HFF-Myc (cell line): ENCODE results near the gene TP53BP2.

ENCODE experiments used
- DNase-seq: peaks from one replicate; pipeline ENCODE4 v3.0.0-alpha.2; 2011; ENCODE audit warnings: low read depth; ENCODE audit errors: extremely low read depth
- H3K4me3 ChIP-seq: replicated peaks from 2 replicates; pipeline ENCODE4 v1.5.1; 2011; ENCODE audit warnings: low read depth, mild to moderate bottlenecking, control low read depth, low read length
- TF ChIP-seq, protein P1 (sequence below): IDR thresholded peaks from 2 replicates; pipeline ENCODE4 v1.5.1; 2012; ENCODE audit warnings: mild to moderate bottlenecking, low read depth, low read length, control low read depth; ENCODE audit errors: missing control alignments

The TP53BP2 gene

DNA sequence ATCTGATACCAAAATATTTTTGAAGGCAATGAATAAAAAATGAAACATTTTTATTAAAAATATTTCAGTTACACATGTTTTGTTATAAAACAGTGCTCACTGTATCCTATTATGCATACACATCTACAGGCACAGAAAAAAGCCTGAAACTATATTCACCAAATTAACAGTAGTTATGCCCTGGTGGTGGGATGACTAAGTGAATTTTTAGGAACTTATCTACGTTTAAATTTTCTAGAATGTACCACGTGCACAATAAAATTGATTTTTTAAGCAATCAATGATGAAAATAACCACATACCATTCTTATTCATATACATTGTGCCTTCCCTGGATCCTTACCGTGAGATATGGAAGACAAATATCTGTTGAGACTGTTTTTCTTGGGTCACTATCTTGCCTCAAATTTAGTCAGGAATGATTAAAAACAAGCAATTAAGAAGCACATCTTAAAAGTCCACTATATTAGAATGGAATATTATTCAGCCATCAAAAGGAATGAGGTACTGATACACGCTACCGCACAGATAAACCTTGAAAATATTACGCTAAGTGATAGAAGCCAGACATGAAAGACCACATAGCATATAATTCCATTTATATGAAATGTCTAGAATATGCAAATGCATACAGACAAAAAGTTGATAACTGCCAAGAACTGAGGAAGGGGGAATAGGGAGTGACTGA is 17.4 kb downstream of the TP53BP2 start:
- TF ChIP-seq, protein P1, sequence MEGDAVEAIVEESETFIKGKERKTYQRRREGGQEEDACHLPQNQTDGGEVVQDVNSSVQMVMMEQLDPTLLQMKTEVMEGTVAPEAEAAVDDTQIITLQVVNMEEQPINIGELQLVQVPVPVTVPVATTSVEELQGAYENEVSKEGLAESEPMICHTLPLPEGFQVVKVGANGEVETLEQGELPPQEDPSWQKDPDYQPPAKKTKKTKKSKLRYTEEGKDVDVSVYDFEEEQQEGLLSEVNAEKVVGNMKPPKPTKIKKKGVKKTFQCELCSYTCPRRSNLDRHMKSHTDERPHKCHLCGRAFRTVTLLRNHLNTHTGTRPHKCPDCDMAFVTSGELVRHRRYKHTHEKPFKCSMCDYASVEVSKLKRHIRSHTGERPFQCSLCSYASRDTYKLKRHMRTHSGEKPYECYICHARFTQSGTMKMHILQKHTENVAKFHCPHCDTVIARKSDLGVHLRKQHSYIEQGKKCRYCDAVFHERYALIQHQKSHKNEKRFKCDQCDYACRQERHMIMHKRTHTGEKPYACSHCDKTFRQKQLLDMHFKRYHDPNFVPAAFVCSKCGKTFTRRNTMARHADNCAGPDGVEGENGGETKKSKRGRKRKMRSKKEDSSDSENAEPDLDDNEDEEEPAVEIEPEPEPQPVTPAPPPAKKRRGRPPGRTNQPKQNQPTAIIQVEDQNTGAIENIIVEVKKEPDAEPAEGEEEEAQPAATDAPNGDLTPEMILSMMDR: no peak
- no peak for DNase-seq
- H3K4me3 ChIP-seq: no peak overlapping the region

DNA sequence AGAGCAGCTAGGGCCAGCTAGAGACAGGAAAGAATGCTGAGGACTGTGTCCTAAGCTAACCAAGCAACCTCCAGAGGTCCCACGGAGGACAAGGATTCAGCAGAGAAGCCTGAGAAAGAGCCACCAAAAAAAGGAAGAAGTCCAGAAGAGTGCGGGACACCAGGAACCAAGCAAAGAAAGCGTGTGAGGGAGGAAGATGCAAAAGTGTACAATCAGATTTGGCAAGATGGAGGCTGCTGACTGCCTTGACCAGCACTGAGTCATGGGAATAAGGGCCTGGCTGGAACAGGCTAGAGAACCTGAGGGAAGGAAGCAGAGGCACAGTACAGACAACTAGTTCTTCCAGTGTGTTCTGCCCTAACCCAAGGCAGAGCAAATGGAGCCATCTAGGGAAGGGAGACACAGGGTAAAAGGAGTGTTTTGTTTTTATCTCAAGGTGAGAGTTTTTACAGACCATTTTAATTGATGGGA is 18.5 kb downstream of the TP53BP2 start:
- TF ChIP-seq, protein P1: no peak
- no peak for DNase-seq
- H3K4me3 ChIP-seq: no peak overlapping the region

- DNase-seq: no peak
- H3K4me3 ChIP-seq: no peak overlapping the region
- TF ChIP-seq, protein P1: no peak
Observed at GRCh38 chr1:223825767-223826748, 19.7 kb downstream of the TP53BP2 start.

DNA sequence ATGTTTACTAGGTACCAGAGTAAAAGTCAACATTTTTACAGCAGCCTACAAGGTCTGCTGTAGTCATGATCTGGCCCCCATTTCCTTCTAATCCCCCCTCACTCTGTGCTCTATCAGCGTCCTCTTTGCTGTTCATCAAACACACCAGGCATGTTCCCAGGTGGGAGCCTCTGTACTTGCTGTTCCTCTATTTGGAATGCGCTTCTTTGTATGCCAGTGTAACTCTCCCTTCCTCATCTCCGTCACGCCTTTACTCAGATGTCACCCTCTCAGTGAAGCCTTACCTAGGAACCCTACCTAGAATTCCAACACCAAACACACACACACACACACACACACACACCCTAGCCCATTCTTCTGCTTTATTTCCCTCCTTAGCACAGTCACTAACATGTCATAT is 21.0 kb downstream of the TP53BP2 start:
- no peak overlapping the region for H3K4me3 ChIP-seq
- DNase-seq: no peak
- TF ChIP-seq, protein P1: no peak

GRCh38 chr1:223824287-223824686 is 21.5 kb downstream of the TP53BP2 start:
- H3K4me3 ChIP-seq: no peak overlapping the region
- DNase-seq: no peak
- TF ChIP-seq, protein P1: no peak

DNA sequence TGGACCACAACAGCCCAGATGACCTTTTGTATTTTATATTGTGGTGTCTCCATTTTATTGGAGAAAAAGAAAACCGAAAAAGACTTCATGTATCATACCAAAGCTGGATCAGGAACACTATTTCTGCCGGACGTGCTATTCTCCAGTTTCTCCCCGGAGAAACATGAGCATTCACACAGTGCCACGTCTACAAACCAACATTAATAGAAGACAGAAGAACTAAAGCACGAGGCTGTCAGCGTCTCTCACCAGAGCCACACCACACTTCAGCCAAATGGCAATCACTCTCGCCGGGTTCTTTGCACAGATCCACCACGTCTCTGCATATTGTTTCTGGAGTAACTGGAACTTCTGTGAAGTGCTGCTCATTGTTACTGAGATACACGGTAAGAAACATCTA is 24.8 kb downstream of the TP53BP2 start:
- no peak for DNase-seq
- TF ChIP-seq, protein P1: no peak
- no peak overlapping the region for H3K4me3 ChIP-seq
